Measurements from ENCODE around the gene MRPS2.

Gene MRPS2

DNA sequence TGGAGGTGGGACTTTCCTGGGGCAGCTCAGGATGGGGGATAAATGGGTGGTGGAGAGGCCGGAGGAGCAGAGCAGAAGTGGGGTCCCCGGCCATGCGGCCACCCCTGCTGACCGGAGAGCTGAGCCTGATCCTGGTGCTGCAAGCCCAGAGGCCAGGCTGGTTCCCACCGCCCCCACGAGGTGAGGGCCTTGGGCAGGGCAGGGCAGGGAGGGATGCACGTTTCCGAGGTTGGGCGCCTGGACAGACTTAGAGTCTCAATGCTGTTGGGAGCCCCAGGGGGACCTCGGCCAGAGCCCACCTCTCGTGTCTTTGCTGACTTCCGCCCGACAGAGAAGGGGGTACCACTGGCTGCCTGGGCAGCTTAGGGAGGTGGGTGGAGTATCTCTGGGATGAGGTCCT, 51.0 kb downstream of the MRPS2 start:
- H3K9me3 ChIP-seq (ENCODE audit: low read depth, low read length) = no peaks in the 10 kb centered on the region
- H3K36me3 ChIP-seq (ENCODE audit: insufficient read depth, low read length) = no peaks in the 10 kb centered on the region
- TF ChIP-seq FOXP2 (optimal IDR thresholded peaks at IDR 0.05; ENCODE audit: control extremely low read depth, extremely low read length, insufficient read depth) (no peak), EZH2 (IDR thresholded peaks at IDR 0.05) (no peak), POLR2AphosphoS5 (IDR thresholded peaks at IDR 0.05; ENCODE audit: borderline replicate concordance, low read depth, low read length) (no peak)
- no peak overlapping the region for H3K9ac ChIP-seq (ENCODE audit: insufficient read length)
- H3K27ac ChIP-seq = no peak overlapping the region
- no peak overlapping the region for H3K4me3 ChIP-seq
- no peak for DNase-seq (ENCODE audit: low read depth, low spot score)

DNA sequence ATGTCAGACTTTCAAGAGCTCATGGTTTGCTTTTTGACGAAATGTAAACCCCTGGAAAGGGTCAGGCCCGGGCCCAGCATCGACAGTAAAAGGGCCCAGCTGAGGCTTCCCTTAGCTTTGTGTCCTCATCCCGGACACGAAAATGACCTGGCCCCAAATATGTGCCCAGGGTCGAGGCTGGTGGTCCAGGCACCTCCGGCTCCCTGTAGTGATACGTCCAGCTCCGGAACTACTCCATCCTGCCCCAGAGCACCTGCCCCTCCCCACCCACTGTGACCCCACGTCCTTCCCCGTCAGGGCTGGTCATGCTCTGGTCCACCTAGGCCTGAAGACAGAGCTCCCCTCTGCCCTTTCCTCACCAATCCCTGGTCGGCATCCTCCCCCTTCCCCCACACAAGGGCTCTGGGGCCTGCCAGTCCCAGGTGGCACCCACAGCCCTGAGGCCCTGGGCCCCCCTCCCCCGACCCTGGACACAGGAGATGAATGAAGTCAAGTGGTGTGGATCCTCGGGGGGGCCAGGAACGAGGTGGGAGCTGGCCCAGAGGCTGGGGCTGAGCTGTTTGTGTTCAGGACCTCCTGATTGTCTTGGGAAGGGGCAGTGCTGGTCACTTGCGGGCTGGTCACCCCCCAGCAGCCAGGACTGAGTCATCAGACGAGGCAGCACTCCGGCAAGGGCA, 51.7 kb downstream of the MRPS2 start:
- Histone ChIP-seq H3K9ac (ENCODE audit: insufficient read length) (no peak overlapping the region), H3K36me3 (ENCODE audit: insufficient read depth, low read length) (no peaks in the 10 kb centered on the region), H3K4me3 (no peak overlapping the region), H3K27ac (no peak overlapping the region), H3K9me3 (ENCODE audit: low read depth, low read length) (no peaks in the 10 kb centered on the region)
- no peak for TF ChIP-seq POLR2AphosphoS5 (IDR thresholded peaks at IDR 0.05; ENCODE audit: borderline replicate concordance, low read depth, low read length)
- TF ChIP-seq EZH2 (IDR thresholded peaks at IDR 0.05) = no peak
- no peak for TF ChIP-seq FOXP2 (optimal IDR thresholded peaks at IDR 0.05; ENCODE audit: control extremely low read depth, extremely low read length, insufficient read depth)
- no peak for DNase-seq (ENCODE audit: low read depth, low spot score)

- H3K27ac ChIP-seq = no peak overlapping the region
- no peaks in the 10 kb centered on the region for H3K36me3 ChIP-seq (ENCODE audit: insufficient read depth, low read length)
- TF ChIP-seq POLR2AphosphoS5 (IDR thresholded peaks at IDR 0.05; ENCODE audit: borderline replicate concordance, low read depth, low read length) = no peak
- TF ChIP-seq FOXP2 (optimal IDR thresholded peaks at IDR 0.05; ENCODE audit: control extremely low read depth, extremely low read length, insufficient read depth) = no peak
- TF ChIP-seq EZH2 (IDR thresholded peaks at IDR 0.05) = no peak
- no peak for DNase-seq (ENCODE audit: low read depth, low spot score)
- H3K4me3 ChIP-seq = no peak overlapping the region
- H3K9me3 ChIP-seq (ENCODE audit: low read depth, low read length) = no peaks in the 10 kb centered on the region
- no peak overlapping the region for H3K9ac ChIP-seq (ENCODE audit: insufficient read length)
These were observed 52.3 kb downstream of the MRPS2 start for GRCh38 chr9:135552698-135553171.
